HepG2 (cell line): ENCODE data around the gene SNED1.

ENCODE experiments used
- CBFB ChIP-seq: sonication (generic); formaldehyde crosslinking; IDR thresholded peaks from 2 replicates; pipeline ENCODE4 v1.4.0; 2020; ENCODE audit warnings: missing genetic modification reagents
- CEBPG ChIP-seq: IDR thresholded peaks from 2 replicates; pipeline ENCODE4 v1.6.1; 2016
- EP300 ChIP-seq, 3 experiments: sonication (generic) in 1 of 3; formaldehyde crosslinking in 1 of 3; IDR thresholded peaks; 2 replicates each; pipeline versions ENCODE4 v1.5.1 to v1.6.1; 2011 to 2020; ENCODE audit warnings: low read depth in 2 of 3, low read length in 2 of 3, borderline replicate concordance in 1 of 3, improper control_type of control experiment in 1 of 3, mild to moderate bottlenecking in 1 of 3, missing genetic modification reagents in 1 of 3, moderate library complexity in 1 of 3
- NFIC ChIP-seq: IDR thresholded peaks from 2 replicates; pipeline ENCODE4 v1.6.1; 2012; ENCODE audit warnings: mild to moderate bottlenecking, low read length, inconsistent platforms
- SMARCE1 ChIP-seq: fragments of 450-650 bp; IDR thresholded peaks from 2 replicates; pipeline ENCODE4 v1.6.1; 2017; ENCODE audit warnings: borderline replicate concordance
- SOX6 ChIP-seq, 2 experiments: fragments of 450-650 bp in 1 of 2; sonication (generic) in 1 of 2; formaldehyde crosslinking in 1 of 2; IDR thresholded peaks; 2 replicates each; pipeline versions ENCODE4 v1.4.0 to v1.6.1; 2017 to 2020; ENCODE audit warnings: antibody characterized with exemption in 1 of 2, mild to moderate bottlenecking in 1 of 2, missing genetic modification reagents in 1 of 2
- ZNF160 ChIP-seq: sonication (generic); formaldehyde crosslinking; IDR thresholded peaks from 2 replicates; pipeline ENCODE4 v1.8.0; 2022; ENCODE audit warnings: mild to moderate bottlenecking, inconsistent platforms, missing genetic modification reagents
- ZNF282 ChIP-seq: fragments of 450-650 bp; IDR thresholded peaks from 2 replicates; pipeline ENCODE4 v1.6.1; 2018; ENCODE audit not compliant: partially characterized antibody
- ZNF451 ChIP-seq: sonication (generic); formaldehyde crosslinking; IDR thresholded peaks from 2 replicates; pipeline ENCODE4 v1.5.0; 2020; ENCODE audit warnings: mild to moderate bottlenecking, missing genetic modification reagents
- ZNF75D ChIP-seq: sonication (generic); formaldehyde crosslinking; IDR thresholded peaks from 2 replicates; pipeline ENCODE4 v1.8.1; 2023; ENCODE audit warnings: missing genetic modification reagents, mild to moderate bottlenecking, borderline replicate concordance
- ZNF782 ChIP-seq: sonication (generic); formaldehyde crosslinking; IDR thresholded peaks from 2 replicates; pipeline ENCODE4 v1.4.0; 2020; ENCODE audit warnings: missing genetic modification reagents, mild to moderate bottlenecking, borderline replicate concordance
- TF ChIP-seq, protein P1 (sequence below): sonication (generic); formaldehyde crosslinking; IDR thresholded peaks from 2 replicates; pipeline ENCODE4 v1.5.0; 2020; ENCODE audit warnings: missing genetic modification reagents
- TF ChIP-seq, protein P2 (sequence below): sonication (generic); formaldehyde crosslinking; IDR thresholded peaks from 2 replicates; pipeline ENCODE4 v1.4.0; 2020; ENCODE audit warnings: missing genetic modification reagents
- TF ChIP-seq, protein P3 (sequence below): sonication (generic); formaldehyde crosslinking; IDR thresholded peaks from 2 replicates; pipeline ENCODE4 v1.5.0; 2020; ENCODE audit warnings: mild to moderate bottlenecking, missing genetic modification reagents, moderate library complexity

DNA sequence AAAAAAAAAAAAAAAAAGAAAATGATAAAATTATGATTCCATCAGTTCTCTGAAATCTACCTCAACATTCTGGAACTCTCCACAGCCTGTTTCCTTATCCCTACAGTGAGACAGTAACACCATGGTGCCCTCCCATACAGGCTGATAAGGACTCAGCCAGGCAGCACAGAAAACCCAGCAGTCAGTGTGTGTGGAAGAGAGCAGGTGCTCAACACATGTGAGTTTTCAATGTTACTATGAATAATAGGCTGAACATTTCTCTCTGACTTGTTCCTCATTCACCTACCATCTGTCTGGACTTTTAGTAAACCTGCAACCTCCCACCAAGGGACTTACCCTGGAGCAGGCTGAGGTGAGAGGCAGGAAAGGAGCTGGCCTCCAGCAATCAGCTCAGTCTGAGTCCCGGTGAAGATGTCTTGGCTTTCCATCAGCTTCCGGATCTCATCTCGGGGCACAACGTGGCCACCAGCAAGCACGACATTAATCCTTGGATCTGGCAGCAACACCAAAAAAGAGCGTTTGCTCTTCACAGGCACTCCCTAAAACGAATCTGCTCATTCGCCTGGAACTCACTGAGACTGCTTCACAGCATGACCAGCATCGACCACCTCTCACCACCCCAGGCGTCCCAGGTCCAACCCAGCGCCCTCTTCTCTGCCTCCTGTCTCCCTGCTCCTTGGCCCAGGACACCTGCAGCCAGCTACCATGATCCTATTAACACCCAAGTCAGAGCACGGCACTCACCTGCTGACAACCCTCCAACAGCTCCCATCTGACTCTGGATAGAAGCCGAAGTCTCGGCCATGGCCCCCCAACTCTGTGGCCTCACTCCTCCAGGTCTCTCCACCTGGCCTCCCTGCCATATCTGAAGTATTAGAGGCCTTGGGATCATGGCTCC is 134.4 kb downstream of the SNED1 start:
- no peak for TF ChIP-seq ZNF160 (CRISPR knock-in tag)
- TF ChIP-seq ZNF782 (CRISPR knock-in tag) = no peak
- no peak for TF ChIP-seq ZNF75D
- TF ChIP-seq, protein P1, sequence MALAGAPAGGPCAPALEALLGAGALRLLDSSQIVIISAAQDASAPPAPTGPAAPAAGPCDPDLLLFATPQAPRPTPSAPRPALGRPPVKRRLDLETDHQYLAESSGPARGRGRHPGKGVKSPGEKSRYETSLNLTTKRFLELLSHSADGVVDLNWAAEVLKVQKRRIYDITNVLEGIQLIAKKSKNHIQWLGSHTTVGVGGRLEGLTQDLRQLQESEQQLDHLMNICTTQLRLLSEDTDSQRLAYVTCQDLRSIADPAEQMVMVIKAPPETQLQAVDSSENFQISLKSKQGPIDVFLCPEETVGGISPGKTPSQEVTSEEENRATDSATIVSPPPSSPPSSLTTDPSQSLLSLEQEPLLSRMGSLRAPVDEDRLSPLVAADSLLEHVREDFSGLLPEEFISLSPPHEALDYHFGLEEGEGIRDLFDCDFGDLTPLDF (CRISPR knock-in tag) = no peak
- no peak for TF ChIP-seq CEBPG (CRISPR knock-in tag)
- TF ChIP-seq ZNF282 = no peak
- TF ChIP-seq, protein P2, sequence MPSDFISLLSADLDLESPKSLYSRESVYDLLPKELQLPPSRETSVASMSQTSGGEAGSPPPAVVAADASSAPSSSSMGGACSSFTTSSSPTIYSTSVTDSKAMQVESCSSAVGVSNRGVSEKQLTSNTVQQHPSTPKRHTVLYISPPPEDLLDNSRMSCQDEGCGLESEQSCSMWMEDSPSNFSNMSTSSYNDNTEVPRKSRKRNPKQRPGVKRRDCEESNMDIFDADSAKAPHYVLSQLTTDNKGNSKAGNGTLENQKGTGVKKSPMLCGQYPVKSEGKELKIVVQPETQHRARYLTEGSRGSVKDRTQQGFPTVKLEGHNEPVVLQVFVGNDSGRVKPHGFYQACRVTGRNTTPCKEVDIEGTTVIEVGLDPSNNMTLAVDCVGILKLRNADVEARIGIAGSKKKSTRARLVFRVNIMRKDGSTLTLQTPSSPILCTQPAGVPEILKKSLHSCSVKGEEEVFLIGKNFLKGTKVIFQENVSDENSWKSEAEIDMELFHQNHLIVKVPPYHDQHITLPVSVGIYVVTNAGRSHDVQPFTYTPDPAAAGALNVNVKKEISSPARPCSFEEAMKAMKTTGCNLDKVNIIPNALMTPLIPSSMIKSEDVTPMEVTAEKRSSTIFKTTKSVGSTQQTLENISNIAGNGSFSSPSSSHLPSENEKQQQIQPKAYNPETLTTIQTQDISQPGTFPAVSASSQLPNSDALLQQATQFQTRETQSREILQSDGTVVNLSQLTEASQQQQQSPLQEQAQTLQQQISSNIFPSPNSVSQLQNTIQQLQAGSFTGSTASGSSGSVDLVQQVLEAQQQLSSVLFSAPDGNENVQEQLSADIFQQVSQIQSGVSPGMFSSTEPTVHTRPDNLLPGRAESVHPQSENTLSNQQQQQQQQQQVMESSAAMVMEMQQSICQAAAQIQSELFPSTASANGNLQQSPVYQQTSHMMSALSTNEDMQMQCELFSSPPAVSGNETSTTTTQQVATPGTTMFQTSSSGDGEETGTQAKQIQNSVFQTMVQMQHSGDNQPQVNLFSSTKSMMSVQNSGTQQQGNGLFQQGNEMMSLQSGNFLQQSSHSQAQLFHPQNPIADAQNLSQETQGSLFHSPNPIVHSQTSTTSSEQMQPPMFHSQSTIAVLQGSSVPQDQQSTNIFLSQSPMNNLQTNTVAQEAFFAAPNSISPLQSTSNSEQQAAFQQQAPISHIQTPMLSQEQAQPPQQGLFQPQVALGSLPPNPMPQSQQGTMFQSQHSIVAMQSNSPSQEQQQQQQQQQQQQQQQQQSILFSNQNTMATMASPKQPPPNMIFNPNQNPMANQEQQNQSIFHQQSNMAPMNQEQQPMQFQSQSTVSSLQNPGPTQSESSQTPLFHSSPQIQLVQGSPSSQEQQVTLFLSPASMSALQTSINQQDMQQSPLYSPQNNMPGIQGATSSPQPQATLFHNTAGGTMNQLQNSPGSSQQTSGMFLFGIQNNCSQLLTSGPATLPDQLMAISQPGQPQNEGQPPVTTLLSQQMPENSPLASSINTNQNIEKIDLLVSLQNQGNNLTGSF = no peak
- no peak for TF ChIP-seq CBFB (CRISPR knock-in tag)
- TF ChIP-seq, protein P3, sequence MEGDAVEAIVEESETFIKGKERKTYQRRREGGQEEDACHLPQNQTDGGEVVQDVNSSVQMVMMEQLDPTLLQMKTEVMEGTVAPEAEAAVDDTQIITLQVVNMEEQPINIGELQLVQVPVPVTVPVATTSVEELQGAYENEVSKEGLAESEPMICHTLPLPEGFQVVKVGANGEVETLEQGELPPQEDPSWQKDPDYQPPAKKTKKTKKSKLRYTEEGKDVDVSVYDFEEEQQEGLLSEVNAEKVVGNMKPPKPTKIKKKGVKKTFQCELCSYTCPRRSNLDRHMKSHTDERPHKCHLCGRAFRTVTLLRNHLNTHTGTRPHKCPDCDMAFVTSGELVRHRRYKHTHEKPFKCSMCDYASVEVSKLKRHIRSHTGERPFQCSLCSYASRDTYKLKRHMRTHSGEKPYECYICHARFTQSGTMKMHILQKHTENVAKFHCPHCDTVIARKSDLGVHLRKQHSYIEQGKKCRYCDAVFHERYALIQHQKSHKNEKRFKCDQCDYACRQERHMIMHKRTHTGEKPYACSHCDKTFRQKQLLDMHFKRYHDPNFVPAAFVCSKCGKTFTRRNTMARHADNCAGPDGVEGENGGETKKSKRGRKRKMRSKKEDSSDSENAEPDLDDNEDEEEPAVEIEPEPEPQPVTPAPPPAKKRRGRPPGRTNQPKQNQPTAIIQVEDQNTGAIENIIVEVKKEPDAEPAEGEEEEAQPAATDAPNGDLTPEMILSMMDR (CRISPR knock-in tag) = no peak
- TF ChIP-seq SMARCE1 = no peak
- TF ChIP-seq SOX6 (IDR thresholded peaks at IDR 0.05) = no peak
- TF ChIP-seq SOX6 (CRISPR knock-in tag; IDR thresholded peaks at IDR 0.05) = no peak
- no peak for TF ChIP-seq NFIC
- no peak for TF ChIP-seq EP300 (IDR thresholded peaks at IDR 0.05; ENCODE audit: low read depth in 2 of 2, low read length in 2 of 2)
- no peak for TF ChIP-seq EP300 (CRISPR knock-in tag; IDR thresholded peaks at IDR 0.05; ENCODE audit: borderline replicate concordance)
- TF ChIP-seq ZNF451 (CRISPR knock-in tag) = no peak
